Thyroid gland (tissue), 4 donors: Measurements from ENCODE around the gene TPCN1. TPM values are rescaled to one million over a fixed set of nuclear protein-coding genes. Genes with fewer than 3 reads are reported as not detected.

ENCODE experiments used
- DNase-seq, 2 donors: peaks; one replicate each; pipeline ENCODE4 v3.0.0-alpha.2; 2019
- H3K27ac ChIP-seq, 3 donors: fragments of 200-600 bp; sonication (generic); 1 replicate in 2 of 3; 2 replicates in 1 of 3; pipeline ENCODE4 v1.5.1; 2016 to 2019; ENCODE audit warnings: mild to moderate bottlenecking in 1 of 3, moderate library complexity in 1 of 3
- H3K27me3 ChIP-seq: fragments of 200-600 bp; sonication (generic); one replicate; pipeline ENCODE4 v1.5.1; 2019
- H3K36me3 ChIP-seq, 2 donors: fragments of 200-600 bp; sonication (generic); one replicate each; pipeline ENCODE4 v1.5.1; 2016 to 2019
- H3K4me1 ChIP-seq, 2 donors: fragments of 200-600 bp; sonication (generic); one replicate each; pipeline ENCODE4 v1.5.1; 2017 to 2019
- H3K4me3 ChIP-seq, 3 donors: fragments of 200-600 bp; sonication (generic); replicated peaks in 1 of 3; 1 replicate in 2 of 3; 2 replicates in 1 of 3; pipeline ENCODE4 v1.5.1; 2016; ENCODE audit warnings: mild to moderate bottlenecking in 1 of 3
- H3K9me3 ChIP-seq: fragments of 200-600 bp; sonication (generic); one replicate; pipeline ENCODE4 v1.5.1; 2017
- CTCF ChIP-seq, 6 experiments: fragments of 200-600 bp in 3 of 6; fragments of 450-650 bp in 3 of 6; sonication (generic) in 3 of 6; IDR thresholded peaks; one replicate each; pipeline ENCODE4 v1.5.1; 2016 to 2019; ENCODE audit warnings: antibody characterized with exemption in 6 of 6, mild to moderate bottlenecking in 2 of 6, inconsistent platforms in 1 of 6, moderate library complexity in 1 of 6
- POLR2A ChIP-seq, 2 donors: fragments of 450-650 bp; IDR thresholded peaks; one replicate each; pipeline ENCODE4 v1.6.1; 2017; ENCODE audit warnings: antibody characterized with exemption in 2 of 2, mild to moderate bottlenecking in 2 of 2, moderate library complexity in 1 of 2
- WGBS, 2 donors: methylation state at CpG; one replicate each; pipeline ENCODE4 v1.1.5; 2017; 5-methylcytosine and 5-hydroxymethylcytosine counted together
- intact Hi-C: fragments of 100-400 bp; cut with DNase I; formaldehyde crosslinking; loops from one replicate; pipeline ENCODE4 v1.15.1; 2023
- total RNA-seq, 4 donors: library from RNA; depleted of rRNA; stranded (reverse); fragments of >200 nt; gene quantifications; one replicate each; pipeline ENCODE4 v1.2.3, GENCODE V29; 2016

TPCN1 gene
- total RNA-seq, result 100 to 1,000 TPM in 2 of 4 donors, 10 to 100 TPM in 2; 58.3 to 135 (median 109) TPM

- WGBS, 2 donors, result 0 to 1% methylated on average over 20 to 42 of the region's 68 CpGs
- intact Hi-C loops, result no loop called here
These were observed at the start of gene TPCN1 for GRCh38 chr12:113221181-113221996. Gene TPCN1, plus strand, starts transcription at chr12:113221464. Its CDS starts 5,389 bp downstream, at chr12:113226853.

GRCh38 chr12:113171543-113171942, 49.7 kb upstream of the TPCN1 start:
- Histone ChIP-seq H3K27ac (no peak overlapping the region), H3K9me3 (no peaks in the 10 kb centered on the region), H3K36me3 (peaks cover 63 to 72% of the 10 kb centered on the region in 2 donors), H3K4me1 (peaks cover 3 to 17% of the 10 kb centered on the region in 2 donors), H3K4me3 (no peak overlapping the region), H3K27me3 (no peaks in the 10 kb centered on the region)
- no peak for DNase-seq
- intact Hi-C loops, result no loop called here
- 94 to 96% methylated on average over 9 of the region's 9 CpGs for WGBS, 2 donors
- TF ChIP-seq POLR2A (IDR thresholded peaks at IDR 0.05) (no peak), CTCF (IDR thresholded peaks at IDR 0.05) (no peak)

More at GRCh38 chr12:113221181-113221996, at the start of gene TPCN1:
- peak within 1 kb of the TSS; percentile 24 to 93 (median 48) for H3K4me3 ChIP-seq
- peak; percentile 100 for DNase-seq
- H3K9me3 ChIP-seq, result no peaks in the 10 kb centered on the region
- peak within 1 kb of the TSS; percentile 89 to 98 (median 97) for H3K27ac ChIP-seq
- H3K27me3 ChIP-seq, result no peaks in the 10 kb centered on the region
- peak in 2 of 6 experiments; percentile 5 to 31 for TF ChIP-seq CTCF (IDR thresholded peaks at IDR 0.05)
- TF ChIP-seq POLR2A (IDR thresholded peaks at IDR 0.05), result peak; percentile 98 to 99
- H3K36me3 ChIP-seq, result no peaks in the 10 kb centered on the region
- H3K4me1 ChIP-seq, result peaks cover 29 to 33% of the 10 kb centered on the region in 2 donors

- Histone ChIP-seq H3K36me3 (peaks cover 63 to 73% of the 10 kb centered on the region in 2 donors), H3K9me3 (no peaks in the 10 kb centered on the region), H3K4me1 (peaks cover 3 to 17% of the 10 kb centered on the region in 2 donors), H3K27ac (no peak overlapping the region), H3K27me3 (no peaks in the 10 kb centered on the region), H3K4me3 (no peak overlapping the region)
- no peak for DNase-seq
- WGBS, 2 donors, result 95 to 96% methylated on average over 20 of the region's 20 CpGs
- TF ChIP-seq CTCF (IDR thresholded peaks at IDR 0.05) (no peak), POLR2A (IDR thresholded peaks at IDR 0.05) (no peak)
- intact Hi-C loops, result no loop called here
These were observed 49.1 kb upstream of the TPCN1 start for GRCh38 chr12:113172185-113172584.

- Histone ChIP-seq H3K4me1 (peaks cover 3 to 17% of the 10 kb centered on the region in 2 donors), H3K27ac (peak overlapping the region; percentile 35 to 67 (median 57)), H3K27me3 (no peaks in the 10 kb centered on the region), H3K4me3 (no peak overlapping the region), H3K36me3 (peaks cover 64 to 75% of the 10 kb centered on the region in 2 donors), H3K9me3 (no peaks in the 10 kb centered on the region)
- DNase-seq, result peak; percentile 82 to 83
- TF ChIP-seq CTCF (IDR thresholded peaks at IDR 0.05), result no peak
- TF ChIP-seq POLR2A (IDR thresholded peaks at IDR 0.05), result no peak
- WGBS, 2 donors, result 69 to 78% methylated on average over 7 of the region's 7 CpGs
- intact Hi-C loops, result no loop called here
These were observed 48.1 kb upstream of the TPCN1 start for GRCh38 chr12:113173081-113173698.
